Measurements from ENCODE around the gene FAM240A.
"Not testable (repeated sequence)": the region's sequence is repeated elsewhere in the genome, so short reads cannot be mapped to it uniquely, and the experiment has no call there.

The FAM240A gene

GRCh38 chr3:46586738-46587246, 25.5 kb upstream of the FAM240A start:
- DNase-seq (ENCODE audit: low spot score) = no peak

GRCh38 chr3:46587268-46587667, 25.1 kb upstream of the FAM240A start:
- not testable (repeated sequence) for DNase-seq (ENCODE audit: low spot score)

GRCh38 chr3:46593274-46593862, 19.0 kb upstream of the FAM240A start:
- DNase-seq (ENCODE audit: low spot score) = no peak

- DNase-seq (ENCODE audit: low spot score) = no peak
Measured at GRCh38 chr3:46593979-46594378, 18.3 kb upstream of the FAM240A start.

GRCh38 chr3:46594723-46595122, 17.6 kb upstream of the FAM240A start:
- DNase-seq (ENCODE audit: low spot score) = no peak

DNA sequence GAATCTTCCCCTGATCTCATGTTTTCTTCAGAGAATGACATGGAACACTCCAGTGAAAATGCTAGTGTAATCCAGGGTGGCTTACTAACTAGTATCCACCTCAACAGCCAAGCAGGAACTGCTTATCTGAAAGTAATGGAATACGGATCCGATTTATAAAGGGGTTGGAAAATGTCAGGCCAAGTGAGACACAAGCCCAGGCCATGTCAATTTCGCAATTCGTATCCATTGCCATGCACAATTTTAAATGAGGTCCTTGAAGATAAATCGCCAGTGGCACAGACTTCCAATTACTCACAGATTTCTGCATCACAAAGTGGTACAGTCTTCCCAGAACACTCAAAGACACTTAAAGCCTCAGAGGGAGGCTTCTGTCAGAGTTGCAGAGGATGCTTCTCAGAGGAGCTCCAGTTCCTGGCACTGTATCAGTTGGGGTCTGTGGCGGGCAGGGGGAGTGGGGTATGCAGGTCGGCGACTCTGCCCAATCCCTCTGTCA, 16.5 kb upstream of the FAM240A start:
- no peak for DNase-seq (ENCODE audit: low spot score)

DNA sequence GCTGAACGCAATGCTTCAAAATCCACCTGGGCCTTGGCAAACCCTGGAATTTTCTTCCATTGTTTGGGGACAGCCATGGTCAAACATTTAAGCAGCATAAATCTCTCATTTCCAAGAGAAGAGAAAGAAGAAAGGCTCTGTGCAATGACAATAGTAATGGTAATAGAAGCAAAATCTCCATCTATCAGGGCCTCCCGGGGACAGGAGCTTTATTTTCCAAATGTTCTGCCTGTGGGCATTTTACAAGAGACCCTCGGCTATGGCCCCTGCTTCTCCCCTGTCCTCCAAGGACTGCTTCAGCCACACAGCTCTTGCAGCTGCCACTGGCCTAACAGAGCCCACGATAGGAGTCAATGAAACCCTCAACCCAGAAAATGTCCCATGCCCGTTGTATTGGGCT, 12.7 kb upstream of the FAM240A start:
- DNase-seq (ENCODE audit: low spot score) = no peak

GRCh38 chr3:46603446-46604046, 8.8 kb upstream of the FAM240A start:
- no peak for DNase-seq (ENCODE audit: low spot score)

DNA sequence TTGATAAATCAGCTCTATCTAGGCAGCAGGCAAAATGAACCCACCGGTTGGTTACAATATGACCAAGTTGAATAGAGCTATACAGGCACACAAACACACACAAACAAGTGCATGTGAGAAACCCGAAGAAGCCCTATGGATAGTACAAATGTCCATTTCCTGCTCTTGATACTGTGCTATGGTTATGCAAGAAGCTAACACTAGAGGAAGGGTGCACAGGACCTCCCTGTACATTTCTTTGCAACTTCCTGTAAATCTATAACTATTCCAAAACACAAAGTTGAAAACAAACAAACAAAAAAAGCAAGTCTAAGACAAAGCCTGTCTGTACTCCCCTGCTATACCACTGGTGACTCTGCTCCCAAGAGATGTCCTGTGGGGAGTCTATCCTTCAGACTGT, 8.2 kb upstream of the FAM240A start:
- DNase-seq (ENCODE audit: low spot score) = no peak

DNA sequence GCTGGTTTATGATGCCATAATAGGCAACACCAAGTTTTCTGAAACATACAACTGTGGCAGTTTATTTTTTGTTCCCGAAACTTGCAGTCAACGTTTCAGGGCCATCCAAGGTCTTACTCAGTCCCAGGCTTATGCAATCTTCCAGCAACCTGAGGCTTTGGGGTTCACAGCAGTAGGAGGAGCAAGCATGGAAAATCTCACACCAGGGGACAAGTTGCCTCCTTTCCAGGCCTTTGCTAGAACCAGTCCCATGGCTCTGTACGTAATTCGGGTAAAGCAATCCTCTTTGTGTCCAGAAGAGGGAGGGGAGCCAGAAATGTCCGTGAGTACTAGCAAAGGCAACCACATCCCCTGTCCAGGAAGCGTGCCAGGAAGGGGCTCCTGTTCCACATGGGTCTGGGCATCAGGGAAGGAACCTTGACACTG, 4.7 kb upstream of the FAM240A start:
- DNase-seq (ENCODE audit: low spot score) = no peak

GRCh38 chr3:46609212-46609721, 3.1 kb upstream of the FAM240A start:
- DNase-seq (ENCODE audit: low spot score) = peak; percentile 17

GRCh38 chr3:46609944-46610722, 2.2 kb upstream of the FAM240A start:
- DNase-seq (ENCODE audit: low spot score) = no peak

DNA sequence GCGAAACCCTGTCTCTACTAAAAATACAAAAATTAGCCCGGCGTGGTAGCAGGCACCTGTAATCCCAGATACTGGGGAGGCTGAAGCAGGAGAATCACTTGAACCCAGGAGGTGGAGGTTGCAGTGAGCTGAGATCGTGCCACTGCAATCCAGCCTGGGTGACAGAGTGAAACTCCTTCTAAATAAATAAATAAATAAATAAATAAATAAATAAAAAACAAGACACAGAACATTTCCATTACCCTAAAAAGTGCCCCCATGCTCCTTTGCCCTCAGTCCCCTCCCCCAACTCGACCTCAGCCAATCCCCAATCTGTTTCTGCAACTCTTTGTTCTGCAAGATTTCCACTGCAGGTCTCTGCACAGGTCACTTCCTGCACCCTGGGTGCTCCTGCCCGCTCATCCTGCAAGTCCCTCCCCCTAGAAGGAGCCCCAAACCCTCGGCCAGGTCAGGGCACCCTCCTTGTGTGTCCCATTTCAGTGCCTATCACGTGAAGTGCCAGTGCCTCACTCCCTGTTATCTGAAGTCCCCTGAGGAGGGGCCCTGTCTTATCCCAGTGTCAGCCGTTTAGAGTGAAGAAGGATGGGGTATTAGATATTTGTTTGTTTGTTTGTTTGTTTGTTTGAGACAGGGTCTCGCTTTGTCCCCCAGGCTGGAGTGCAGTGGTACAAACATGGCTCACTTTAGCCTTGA, 1.1 kb downstream of the FAM240A start:
- DNase-seq (ENCODE audit: low spot score) = no peak

DNA sequence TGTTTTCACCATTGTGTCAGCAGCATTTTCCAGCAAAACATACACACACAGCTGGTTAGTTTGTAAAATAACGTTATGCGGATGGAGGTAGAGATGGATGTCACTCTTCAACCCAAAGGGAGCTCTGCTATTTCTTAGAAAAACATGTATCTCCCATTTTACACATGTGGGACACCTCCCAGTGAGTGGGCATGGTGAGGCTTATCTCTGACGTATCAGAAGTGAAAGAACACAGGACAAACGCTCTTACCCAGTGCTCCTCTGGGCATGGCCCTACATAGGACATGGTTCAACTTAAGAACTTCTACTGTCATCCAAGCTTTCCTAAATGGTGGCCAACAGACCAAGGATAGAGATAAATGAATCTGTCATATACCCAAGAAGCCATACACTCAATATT, 2.1 kb downstream of the FAM240A start:
- no peak for DNase-seq (ENCODE audit: low spot score)

DNA sequence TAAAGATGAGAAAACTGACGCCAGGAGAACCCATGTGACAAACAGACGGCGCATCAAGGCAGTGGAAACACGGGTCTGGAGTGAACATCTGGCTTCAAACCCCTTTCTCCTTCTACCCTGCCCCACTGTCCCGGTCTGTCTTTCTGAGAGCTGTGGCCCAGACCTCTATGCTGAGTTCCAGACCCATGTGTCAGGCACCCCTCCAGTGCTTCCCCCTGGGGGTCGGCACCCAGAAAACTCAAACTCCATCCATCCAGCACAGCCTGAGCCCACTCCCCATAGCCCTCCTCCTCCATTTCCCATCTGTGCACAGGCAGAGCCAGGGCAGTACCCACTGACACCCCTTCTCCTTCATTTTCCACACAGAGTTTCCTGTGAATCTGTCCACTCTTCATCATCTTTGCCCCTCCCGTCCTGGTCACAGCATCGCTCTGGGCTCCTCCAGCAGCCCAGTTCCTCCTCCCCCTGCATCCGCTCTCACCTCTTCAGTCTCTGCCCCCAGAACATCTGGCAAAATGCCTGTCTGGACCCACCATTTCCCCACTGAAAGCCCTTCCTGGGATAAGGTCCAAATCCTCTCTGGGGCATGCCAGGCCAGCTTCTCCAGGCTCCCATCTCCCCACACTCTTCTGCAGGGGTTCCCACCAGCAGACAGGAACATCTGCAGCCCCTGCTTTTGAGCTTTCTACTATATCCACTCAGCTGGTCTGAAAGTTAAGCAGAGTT, 2.9 kb downstream of the FAM240A start:
- DNase-seq (ENCODE audit: low spot score) = no peak

GRCh38 chr3:46615976-46616375, 3.7 kb downstream of the FAM240A start:
- DNase-seq (ENCODE audit: low spot score) = no peak

- no peak for DNase-seq (ENCODE audit: low spot score)
Measured at GRCh38 chr3:46617941-46618340, 5.6 kb downstream of the FAM240A start.

DNA sequence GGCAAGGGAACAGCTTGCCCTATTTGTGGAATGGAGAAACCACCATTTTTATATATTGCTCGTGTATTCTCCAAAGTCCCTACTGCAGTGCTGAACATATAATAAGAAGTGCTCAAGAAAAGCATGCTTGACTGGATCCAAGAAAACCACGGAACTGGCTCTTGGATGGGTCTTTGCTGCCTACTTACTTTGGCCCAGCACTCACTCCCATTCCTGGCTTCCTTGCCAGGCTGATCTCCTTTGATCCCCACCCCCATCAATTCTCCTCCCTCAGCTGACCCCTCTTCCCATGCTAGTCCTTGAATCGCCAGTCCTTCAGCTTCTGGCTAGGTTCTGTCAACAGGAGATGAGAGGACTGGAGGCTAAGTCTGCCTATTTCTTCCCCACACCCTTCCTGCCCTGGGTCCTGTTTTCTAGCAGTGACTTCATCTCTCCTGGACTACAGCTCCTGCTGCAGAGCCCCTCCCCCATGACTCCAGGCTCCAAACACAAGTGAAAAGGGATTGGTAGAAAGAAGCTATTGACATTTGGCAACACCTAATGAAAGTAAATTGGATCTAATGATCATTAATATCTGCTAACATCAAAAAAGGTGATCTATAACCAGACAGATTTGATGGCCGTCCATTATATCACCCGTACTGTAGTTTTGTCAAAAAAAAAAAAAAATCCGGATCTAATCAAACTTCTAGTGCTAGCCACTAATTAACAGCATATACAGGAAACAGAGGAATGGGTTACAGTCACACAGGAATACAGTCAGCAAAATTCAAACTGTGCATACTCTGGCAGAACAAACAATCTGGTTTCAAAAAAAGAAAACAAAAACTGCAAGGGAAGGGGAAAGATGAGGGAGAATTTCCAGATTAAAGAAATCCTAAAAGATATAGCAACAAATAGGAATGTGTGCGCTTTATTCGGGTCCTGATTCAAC, 7.8 kb downstream of the FAM240A start:
- no peak for DNase-seq (ENCODE audit: low spot score)

- DNase-seq (ENCODE audit: low spot score) = no peak
Measured at GRCh38 chr3:46624533-46624932, 12.2 kb downstream of the FAM240A start.

DNA sequence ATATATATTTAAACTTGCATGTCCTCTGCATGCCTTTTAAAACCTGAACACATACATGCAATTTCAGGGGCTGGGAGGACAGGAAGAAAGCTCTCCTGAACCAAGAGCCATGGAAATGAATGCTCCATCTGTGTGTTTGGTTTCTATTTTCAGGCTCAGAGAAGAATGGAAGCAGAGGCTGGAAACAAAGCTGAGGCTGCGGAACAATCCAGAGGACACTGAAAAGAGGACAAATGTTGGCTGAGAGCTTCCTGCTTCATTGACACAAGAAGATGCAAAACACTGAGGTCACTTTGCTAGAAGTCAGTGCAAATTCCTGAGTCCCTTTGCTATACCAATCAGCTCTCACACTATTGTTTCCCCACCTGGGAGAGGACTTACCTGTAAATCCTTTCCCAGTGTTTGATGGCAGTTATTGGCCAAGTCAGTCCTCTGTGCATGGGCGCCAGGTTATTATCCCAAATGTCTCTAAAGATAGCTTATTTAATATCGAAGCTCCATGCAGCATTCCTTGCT, 12.7 kb downstream of the FAM240A start:
- DNase-seq (ENCODE audit: low spot score) = no peak
